DND-41 (cell line): ENCODE results near the gene AMOT.

Source experiments
- ATAC-seq: fragments of 200-7000 bp; cut with Tn5 transposase; 3 replicates; pipeline ENCODE4 v1.9.1; 2021; ENCODE audit warnings: low read depth; ENCODE audit not compliant: insufficient read depth
- DNase-seq: peaks from one replicate; pipeline ENCODE4 v3.0.0-alpha.2; 2020
- H2AFZ ChIP-seq: 2 replicates; pipeline ENCODE4 v1.6.0; 2012; ENCODE audit warnings: low read depth, low read length
- H3K27ac ChIP-seq: 2 replicates; pipeline ENCODE4 v1.5.1; 2012; ENCODE audit warnings: low read length, inconsistent platforms
- H3K27me3 ChIP-seq: fragments of 200-600 bp; sonication (generic); 2 replicates; pipeline ENCODE4 v1.6.0; 2012; ENCODE audit warnings: low read length, mild to moderate bottlenecking, inconsistent platforms; ENCODE audit not compliant: insufficient read depth, poor library complexity
- H3K36me3 ChIP-seq: 2 replicates; pipeline ENCODE4 v1.5.1; 2012; ENCODE audit warnings: low read length, inconsistent platforms; ENCODE audit not compliant: insufficient read depth
- H3K4me1 ChIP-seq: 2 replicates; pipeline ENCODE4 v1.5.1; 2012; ENCODE audit warnings: mild to moderate bottlenecking, low read length; ENCODE audit not compliant: insufficient read depth
- H3K4me2 ChIP-seq: 2 replicates; pipeline ENCODE4 v1.6.0; 2012; ENCODE audit warnings: mild to moderate bottlenecking, moderate library complexity, low read length, inconsistent platforms; ENCODE audit not compliant: insufficient read depth
- H3K4me3 ChIP-seq, 2 experiments: fragments of 200-600 bp in 1 of 2; shearing (Covaris generic) in 1 of 2; 2 replicates each; pipeline ENCODE4 v1.5.1; 2012 to 2016; ENCODE audit warnings: inconsistent platforms in 2 of 2, low read length in 2 of 2, mild to moderate bottlenecking in 2 of 2, low read depth in 1 of 2, moderate library complexity in 1 of 2
- H3K79me2 ChIP-seq: 2 replicates; pipeline ENCODE4 v1.6.0; 2012; ENCODE audit warnings: low read length, inconsistent platforms; ENCODE audit not compliant: insufficient read depth
- H3K9ac ChIP-seq: 2 replicates; pipeline ENCODE4 v1.6.0; 2012; ENCODE audit warnings: low read depth, mild to moderate bottlenecking, inconsistent platforms, low read length, moderate library complexity
- H3K9me3 ChIP-seq: 2 replicates; pipeline ENCODE4 v1.5.1; 2012; ENCODE audit warnings: low read length, moderate library complexity, mild to moderate bottlenecking, inconsistent platforms; ENCODE audit not compliant: insufficient read depth, severe bottlenecking
- H4K20me1 ChIP-seq: 2 replicates; pipeline ENCODE4 v1.6.0; 2012; ENCODE audit warnings: low read length; ENCODE audit not compliant: insufficient read depth
- CTCF ChIP-seq: IDR thresholded peaks from 2 replicates; pipeline ENCODE4 v1.5.1; 2012; ENCODE audit warnings: borderline replicate concordance, low read length, moderate library complexity, mild to moderate bottlenecking; ENCODE audit not compliant: poor library complexity, severe bottlenecking; ENCODE audit errors: extremely low read depth
- EZH2 ChIP-seq: IDR thresholded peaks from 3 replicates; pipeline ENCODE4 v1.6.1; 2012; ENCODE audit warnings: borderline replicate concordance, low read depth, mild to moderate bottlenecking, moderate library complexity, low read length, inconsistent platforms; ENCODE audit not compliant: severe bottlenecking

Gene AMOT

GRCh38 chrX:112819813-112820212, 20.8 kb downstream of the AMOT start:
- DNase-seq (no peak), ATAC-seq (no peak)
- Histone ChIP-seq H3K4me1 (0 out of 2 replicates have a peak, but pooled peaks cover 6% of the 10 kb centered on the region), H3K79me2 (no peaks in the 10 kb centered on the region), H3K4me3 (no peak overlapping the region), H3K36me3 (no peaks in the 10 kb centered on the region), H2AFZ (no peak overlapping the region), H3K27me3 (no peaks in the 10 kb centered on the region), H3K4me2 (no peak overlapping the region), H3K27ac (no peak overlapping the region), H4K20me1 (no peaks in the 10 kb centered on the region), H3K9ac (no peak overlapping the region), H3K9me3 (no peaks in the 10 kb centered on the region)
- TF ChIP-seq EZH2 = no peak
- TF ChIP-seq CTCF = no peak

- ATAC-seq = peak; percentile 45; the same call in 1 of the 3 replicates
- Histone ChIP-seq H3K4me3 (no peak overlapping the region), H4K20me1 (no peaks in the 10 kb centered on the region), H3K27ac (no peak overlapping the region), H3K9ac (no peak overlapping the region), H3K9me3 (no peaks in the 10 kb centered on the region), H3K36me3 (no peaks in the 10 kb centered on the region), H3K27me3 (no peaks in the 10 kb centered on the region), H3K4me2 (no peak overlapping the region), H3K4me1 (0 out of 2 replicates have a peak, but pooled peaks cover 6% of the 10 kb centered on the region), H3K79me2 (no peaks in the 10 kb centered on the region), H2AFZ (no peak overlapping the region)
- TF ChIP-seq EZH2 (no peak), CTCF (no peak)
- DNase-seq = no peak
These were observed 21.5 kb downstream of the AMOT start for GRCh38 chrX:112819008-112819640.

GRCh38 chrX:112818114-112819007, 22.3 kb downstream of the AMOT start:
- Histone ChIP-seq H3K9me3 (no peaks in the 10 kb centered on the region), H3K27ac (no peak overlapping the region), H3K79me2 (no peaks in the 10 kb centered on the region), H3K9ac (no peak overlapping the region), H3K4me2 (no peak overlapping the region), H3K4me1 (0 out of 2 replicates have a peak, but pooled peaks cover 6% of the 10 kb centered on the region), H3K36me3 (no peaks in the 10 kb centered on the region), H3K27me3 (no peaks in the 10 kb centered on the region), H3K4me3 (no peak overlapping the region), H4K20me1 (no peaks in the 10 kb centered on the region), H2AFZ (no peak overlapping the region)
- TF ChIP-seq CTCF (no peak), EZH2 (no peak)
- ATAC-seq (no peak), DNase-seq (no peak)
